GM21576 (cell line): ENCODE results near the gene CDH4.
"Not testable (repeated sequence)": the region's sequence is repeated elsewhere in the genome, so short reads cannot be mapped to it uniquely, and the experiment has no call there.

Experiments
- ATAC-seq: cut with Tn5 transposase; IDR thresholded peaks from one replicate; pipeline ENCODE4 v1.9.1; 2021; ENCODE audit warnings: mild to moderate bottlenecking, moderate library complexity; ENCODE audit not compliant: unreplicated experiment

Gene CDH4

GRCh38 chr20:61451009-61451408 lies 198.9 kb downstream of the CDH4 start:
- no peak for ATAC-seq

GRCh38 chr20:61451953-61452352 lies 199.9 kb downstream of the CDH4 start:
- no peak for ATAC-seq

DNA sequence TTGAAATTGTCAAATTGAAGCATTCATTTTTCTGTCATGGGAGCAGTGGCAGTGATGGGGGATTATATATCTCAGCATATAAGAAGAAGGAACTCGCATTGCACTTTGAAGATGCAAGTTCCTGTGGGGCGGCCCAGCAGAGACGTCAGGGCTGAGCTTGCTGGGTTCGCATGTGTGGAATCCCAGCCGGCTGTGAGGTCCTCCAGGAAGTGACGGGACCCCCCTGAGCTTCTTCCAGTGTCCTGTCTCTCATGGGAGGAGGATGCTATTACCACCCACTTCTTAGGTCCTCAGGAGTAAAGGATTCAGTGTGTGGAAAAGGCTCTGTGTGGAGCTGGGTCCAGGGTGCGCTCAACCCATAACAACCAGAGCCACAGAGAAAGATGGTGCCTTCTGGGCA lies 201.2 kb downstream of the CDH4 start:
- ATAC-seq: no peak

DNA sequence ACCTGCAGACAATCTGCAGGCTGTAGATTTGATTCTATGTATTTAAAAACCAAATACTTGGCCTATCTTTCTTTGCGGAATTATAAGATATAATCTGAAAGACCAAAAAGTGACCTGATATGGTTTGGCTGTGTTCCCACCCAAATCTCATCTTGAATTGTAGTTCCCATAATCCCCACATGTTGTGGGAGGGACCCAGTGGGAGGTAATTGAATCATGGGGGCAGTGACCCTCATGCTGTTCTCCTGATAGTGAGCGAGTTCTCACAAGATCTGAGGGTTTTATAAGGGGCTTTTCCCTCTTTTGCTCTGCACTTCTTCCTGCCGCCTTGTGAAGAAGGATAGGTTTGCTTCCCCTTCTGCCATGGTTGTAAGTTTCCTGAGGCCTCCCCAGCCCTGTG lies 201.6 kb downstream of the CDH4 start:
- ATAC-seq: not testable (repeated sequence)

DNA sequence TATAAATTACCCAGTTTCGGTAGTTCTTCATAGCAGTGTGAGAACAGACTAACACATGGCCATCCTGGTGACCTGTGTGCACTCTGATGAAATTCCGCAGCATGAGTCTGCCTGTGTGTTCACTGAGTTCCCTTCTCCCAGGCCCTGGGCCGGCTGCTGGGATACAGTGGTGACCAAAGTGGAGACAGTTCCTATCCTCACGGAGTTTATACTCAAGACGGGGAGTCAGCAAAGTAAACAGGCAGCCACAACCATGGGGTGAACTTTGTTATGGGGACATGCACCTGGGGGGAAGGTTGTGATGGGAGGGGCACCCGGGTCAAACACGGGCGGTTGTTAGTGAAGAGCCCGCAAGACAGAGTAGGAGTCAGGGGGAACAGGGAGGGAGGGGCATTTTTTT lies 202.0 kb downstream of the CDH4 start:
- no peak for ATAC-seq

DNA sequence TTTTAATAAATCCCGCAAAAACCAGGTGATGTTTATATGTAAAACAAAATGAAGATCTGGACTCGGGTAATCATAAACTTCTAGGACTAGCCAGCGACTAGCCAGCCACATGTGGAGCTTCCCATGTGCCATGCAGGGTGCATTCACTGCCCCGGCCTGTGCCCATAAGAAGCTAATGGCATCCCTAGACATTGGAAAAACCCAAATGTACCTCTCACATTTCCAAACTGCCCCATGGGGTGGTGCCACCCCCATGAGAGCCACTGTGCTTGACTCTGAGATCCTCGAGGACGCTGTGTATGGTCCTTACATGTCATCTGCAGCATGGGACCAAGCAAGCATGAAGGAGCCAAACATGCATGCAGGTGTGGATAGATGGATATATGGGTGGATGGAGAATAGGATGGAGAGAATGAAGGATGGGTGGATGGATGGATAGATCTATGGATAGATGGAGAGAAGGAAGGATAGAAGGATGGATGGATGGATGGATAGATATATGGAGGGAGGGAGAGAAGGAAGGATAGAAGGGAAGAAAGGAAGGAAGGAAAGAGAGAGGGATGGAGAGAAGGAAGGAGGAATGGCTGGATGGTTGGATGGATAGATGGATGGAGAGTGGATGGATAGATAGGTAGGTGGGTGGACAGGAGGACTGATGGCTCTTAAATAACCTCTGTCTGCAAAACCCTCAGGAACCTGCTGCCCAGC lies 203.6 kb downstream of the CDH4 start:
- no peak for ATAC-seq

GRCh38 chr20:61457725-61458124 lies 205.7 kb downstream of the CDH4 start:
- ATAC-seq: no peak

GRCh38 chr20:61458146-61458746 lies 206.2 kb downstream of the CDH4 start:
- ATAC-seq: no peak

DNA sequence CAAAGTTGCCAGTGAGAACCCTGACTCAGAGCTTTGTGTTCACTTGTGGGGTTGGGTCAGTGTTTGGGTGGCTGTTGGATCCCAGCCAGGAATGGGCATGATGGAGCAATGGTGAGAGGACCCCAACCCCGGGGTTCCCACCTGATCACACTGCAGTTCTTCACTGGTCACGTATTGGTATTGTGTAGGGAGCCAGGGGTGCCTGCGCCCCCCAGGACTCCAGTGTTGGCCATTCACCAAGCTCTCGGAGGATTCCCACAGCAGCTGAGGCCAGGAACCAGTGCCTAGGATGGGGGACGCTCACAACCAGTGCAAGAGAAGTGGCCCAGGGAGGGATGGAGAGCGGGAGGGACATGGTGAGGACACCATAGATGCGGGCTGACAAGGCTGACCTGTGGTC lies 207.2 kb downstream of the CDH4 start:
- ATAC-seq: no peak

DNA sequence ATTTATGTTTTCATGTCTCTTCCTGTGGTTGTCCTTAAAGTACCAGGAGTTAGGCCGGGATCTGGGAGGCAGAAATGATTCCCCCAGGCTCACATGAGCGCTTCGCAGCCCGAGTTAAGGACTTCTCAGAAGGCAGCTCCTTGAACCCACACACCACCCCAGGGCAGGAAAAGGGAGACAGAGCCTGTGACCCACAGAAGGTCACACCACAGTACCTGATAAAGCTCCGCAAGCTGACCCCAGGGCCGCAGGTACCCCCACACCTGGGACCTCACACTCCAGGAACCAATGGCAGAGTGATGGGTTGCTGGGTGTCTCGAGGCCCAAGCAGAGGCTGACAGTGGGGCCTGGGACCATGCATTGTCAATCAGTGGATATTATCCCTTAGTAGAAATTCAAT lies 207.6 kb downstream of the CDH4 start:
- no peak for ATAC-seq

DNA sequence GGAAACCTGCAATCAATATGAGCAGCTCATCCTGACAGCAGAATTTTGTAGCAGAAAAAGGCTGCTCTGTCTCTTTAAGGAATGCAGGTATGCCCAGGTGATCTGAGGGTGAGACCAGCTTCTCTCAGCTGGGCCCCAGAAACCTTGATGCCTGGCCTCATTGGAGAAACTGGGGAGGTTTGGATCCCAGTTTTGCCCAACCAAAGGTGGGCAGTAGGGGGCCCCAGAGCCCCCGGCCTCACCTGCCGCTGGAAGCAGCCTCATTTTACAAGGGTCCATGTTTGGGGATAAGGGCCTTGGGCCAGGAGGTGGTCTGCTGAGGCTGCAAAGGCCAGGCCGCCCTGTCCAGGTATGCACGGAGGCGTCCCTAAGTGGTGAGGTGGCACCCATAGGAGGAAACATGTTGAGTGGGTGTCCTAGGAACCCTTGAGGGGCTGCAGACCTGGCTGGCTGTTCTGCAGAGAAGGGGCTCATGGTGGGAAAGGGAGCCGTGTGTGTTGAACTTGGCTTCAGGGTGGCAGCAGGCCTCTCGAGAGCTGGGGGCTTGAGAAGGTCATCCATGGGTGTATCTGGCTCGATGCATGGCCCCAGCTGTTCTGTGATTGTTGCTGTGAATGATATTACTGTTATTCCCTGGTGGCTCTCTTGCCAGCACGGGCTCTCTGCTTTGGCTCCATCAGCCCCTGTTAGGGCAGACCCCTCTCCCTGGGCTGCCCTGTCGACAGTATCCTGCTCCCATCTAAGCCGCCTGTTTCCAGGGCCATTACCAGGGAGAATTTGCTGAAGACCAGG lies 208.4 kb downstream of the CDH4 start:
- ATAC-seq: no peak

DNA sequence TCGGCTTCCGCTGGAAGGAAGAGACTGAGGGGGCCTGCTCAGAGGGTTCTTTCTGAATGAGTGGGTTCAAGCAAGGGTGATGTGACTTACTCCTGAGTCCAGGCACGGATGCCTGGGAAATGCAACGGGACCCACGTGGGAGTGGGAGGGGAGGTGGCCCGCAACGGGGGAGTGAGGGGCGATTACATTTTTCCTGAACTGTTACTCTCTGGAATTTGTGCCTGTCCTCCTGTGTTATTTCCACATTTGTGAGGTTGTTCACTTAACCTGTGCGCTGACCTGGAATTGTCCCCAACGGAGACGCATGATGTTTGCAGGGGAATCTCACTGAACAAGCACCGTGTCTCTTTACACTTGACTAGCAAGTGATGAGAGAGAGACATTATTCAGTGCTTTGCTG lies 209.4 kb downstream of the CDH4 start:
- no peak for ATAC-seq

DNA sequence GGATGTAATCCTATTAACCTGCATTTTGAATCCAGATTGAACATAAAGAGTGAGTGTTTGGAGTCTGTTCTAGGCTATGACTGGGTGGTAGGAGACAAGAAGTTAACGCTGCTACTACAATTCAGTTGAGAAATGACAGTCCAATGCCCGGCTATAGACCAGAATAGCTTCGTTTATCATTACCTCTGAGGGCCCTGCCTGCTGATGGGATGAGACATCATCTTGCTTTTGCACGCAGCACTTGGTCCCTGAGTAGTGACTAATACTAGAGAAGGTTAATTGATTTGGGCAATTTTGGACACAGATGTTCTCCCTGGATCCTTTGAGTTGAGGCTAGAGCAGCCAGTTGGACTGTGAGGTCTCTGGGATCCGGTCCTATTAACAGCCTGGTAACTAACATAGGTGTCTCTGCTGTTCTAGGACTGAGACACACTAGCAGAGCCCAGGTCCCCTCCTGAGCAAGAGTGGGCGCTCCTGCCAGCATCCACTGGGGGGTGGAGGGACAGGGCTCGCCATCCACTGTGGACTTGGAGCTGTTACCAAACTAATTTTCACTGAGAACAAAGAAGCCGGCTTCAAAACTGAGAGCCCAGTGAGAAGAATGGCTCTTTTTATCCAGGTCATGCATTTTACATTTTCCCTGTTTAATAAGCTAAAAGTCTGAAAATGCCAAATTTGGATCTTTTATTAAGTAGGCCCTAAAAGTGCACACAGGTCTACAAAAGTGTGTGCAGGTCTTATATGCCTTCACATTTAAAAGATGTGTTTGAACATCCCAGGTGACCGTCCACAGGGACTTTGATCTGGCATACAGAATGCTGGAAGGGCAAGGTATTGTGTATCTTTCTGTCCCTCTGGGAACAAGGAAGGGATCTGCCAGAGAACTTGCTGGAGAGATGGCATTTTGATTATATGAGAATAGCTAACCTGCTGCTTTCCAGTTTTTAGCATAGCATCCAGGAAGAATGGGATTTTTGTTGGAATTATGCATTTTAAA lies 212.5 kb downstream of the CDH4 start:
- no peak for ATAC-seq

GRCh38 chr20:61475729-61476128 lies 223.7 kb downstream of the CDH4 start:
- no peak for ATAC-seq

DNA sequence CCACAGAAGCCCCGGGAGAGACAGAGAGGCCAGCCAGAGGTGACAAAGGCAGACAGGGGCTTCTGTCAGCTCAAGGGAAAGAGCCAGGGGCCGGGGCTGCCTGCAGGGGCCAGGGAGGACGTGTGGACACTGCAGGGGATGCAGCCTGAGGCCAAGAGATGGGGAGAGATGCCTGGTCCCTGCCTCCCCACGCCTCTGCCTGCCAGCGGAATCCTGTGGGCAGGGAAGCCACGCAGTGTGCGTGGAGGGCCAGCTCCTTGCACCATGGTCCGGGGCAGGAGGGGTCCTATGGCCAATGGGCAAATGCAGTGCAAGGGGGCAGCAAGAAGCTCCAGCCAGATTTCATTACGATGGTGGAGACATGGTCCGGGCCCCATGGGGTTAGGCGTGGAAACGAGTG lies 224.9 kb downstream of the CDH4 start:
- no peak for ATAC-seq

GRCh38 chr20:61477451-61477861 lies 225.4 kb downstream of the CDH4 start:
- no peak for ATAC-seq

GRCh38 chr20:61478094-61478493 lies 226.0 kb downstream of the CDH4 start:
- no peak for ATAC-seq

- ATAC-seq: no peak
Measured at GRCh38 chr20:61478611-61479305, 226.7 kb downstream of the CDH4 start.

- ATAC-seq: not testable (repeated sequence)
Measured at GRCh38 chr20:61479433-61479832, 227.4 kb downstream of the CDH4 start.

GRCh38 chr20:61480158-61480825 lies 228.2 kb downstream of the CDH4 start:
- ATAC-seq: no peak
